OCI-M2 (cell line): ENCODE measurements around the gene ISCU.

Source experiments
- DNase-seq: peaks from one replicate; lab custom pipeline; 2025; ENCODE audit not compliant: unreplicated experiment; lab: John Stamatoyannopoulos, UW

ISCU gene

DNA sequence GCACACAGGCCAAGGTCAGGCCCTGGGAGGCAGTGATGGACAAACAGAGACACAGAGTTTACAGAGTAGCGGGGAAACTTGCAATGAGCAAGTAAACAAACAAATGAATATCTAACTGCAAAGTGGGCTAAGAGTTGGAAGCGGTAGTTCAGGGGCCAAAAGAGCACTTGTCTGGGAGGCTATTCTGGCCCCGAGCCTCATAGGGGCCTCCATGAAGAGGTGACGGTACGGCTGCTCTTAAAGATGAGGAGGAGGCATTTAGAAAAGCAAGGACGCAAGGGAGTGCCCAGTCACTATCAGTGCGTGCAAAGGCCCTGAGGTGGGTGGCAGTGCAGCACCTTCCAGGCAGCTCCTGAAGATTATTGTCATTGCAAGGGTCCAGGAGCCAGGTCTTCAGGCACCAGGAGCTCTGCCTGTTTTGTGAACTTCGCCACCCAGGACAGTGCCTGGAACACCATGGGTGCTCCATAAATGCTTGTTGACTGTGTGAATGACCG is 39.9 kb downstream of the ISCU start:
- DNase-seq = no peak

GRCh38 chr12:108602976-108603704 is 40.7 kb downstream of the ISCU start:
- DNase-seq = no peak

GRCh38 chr12:108603743-108604142 is 41.3 kb downstream of the ISCU start:
- DNase-seq = no peak

- DNase-seq = no peak
These were observed 42.0 kb downstream of the ISCU start for GRCh38 chr12:108604208-108604941.

DNA sequence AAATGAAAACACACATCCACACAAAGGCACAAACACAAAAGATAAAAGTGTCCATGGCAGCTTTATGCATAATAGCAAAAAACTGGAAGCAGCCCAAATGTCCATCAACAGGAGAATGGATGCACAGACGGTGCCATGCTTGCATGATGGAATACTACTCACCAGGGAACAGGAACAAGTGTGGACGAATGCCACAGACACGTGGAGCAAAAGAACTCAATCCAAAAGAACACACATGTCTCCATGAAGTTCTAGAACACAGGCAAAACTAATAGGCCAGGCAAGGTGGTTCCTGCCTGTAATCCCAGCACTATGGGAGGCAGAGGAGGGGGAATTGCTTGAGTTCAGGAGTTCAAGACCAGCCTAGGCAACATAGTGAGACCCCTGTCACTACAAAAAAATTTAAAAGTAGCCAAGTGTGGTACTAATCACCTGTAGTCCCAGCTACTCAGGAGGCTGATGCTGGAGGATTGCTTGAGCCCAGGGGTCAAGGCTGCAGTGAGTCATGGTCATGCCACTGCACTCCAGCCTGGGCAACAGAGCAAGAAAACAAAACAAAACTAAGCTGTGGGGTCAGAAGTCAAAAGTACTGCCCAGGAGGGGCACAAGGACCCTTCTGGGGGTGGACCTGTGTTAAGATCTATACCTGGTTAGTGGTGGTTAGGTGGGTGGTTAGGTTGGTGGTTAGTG is 42.7 kb downstream of the ISCU start:
- DNase-seq = no peak

GRCh38 chr12:108605690-108606406 is 43.5 kb downstream of the ISCU start:
- DNase-seq = no peak

DNA sequence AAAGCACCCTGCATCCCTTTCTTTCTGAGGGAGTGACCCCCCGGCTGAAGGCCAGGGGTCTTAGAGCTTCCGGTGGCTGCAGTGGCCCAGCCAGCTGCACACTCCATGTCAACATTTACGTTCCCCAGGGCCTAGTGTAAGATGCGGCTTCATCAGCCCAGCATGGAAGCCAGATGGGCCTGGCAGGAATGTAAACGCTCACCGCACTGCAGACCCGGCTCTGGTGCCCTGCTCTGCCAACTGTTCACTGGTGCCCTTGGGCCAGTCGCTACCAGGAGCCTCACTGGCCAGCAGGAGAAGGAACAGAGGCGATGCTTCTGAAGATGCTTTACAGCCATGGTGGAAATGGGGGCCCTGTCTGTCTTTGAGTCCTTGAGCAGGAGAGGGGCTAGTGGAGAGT is 44.1 kb downstream of the ISCU start:
- no peak for DNase-seq

GRCh38 chr12:108607981-108608600 is 45.7 kb downstream of the ISCU start:
- DNase-seq = no peak

GRCh38 chr12:108608616-108609015 is 46.2 kb downstream of the ISCU start:
- no peak for DNase-seq

DNA sequence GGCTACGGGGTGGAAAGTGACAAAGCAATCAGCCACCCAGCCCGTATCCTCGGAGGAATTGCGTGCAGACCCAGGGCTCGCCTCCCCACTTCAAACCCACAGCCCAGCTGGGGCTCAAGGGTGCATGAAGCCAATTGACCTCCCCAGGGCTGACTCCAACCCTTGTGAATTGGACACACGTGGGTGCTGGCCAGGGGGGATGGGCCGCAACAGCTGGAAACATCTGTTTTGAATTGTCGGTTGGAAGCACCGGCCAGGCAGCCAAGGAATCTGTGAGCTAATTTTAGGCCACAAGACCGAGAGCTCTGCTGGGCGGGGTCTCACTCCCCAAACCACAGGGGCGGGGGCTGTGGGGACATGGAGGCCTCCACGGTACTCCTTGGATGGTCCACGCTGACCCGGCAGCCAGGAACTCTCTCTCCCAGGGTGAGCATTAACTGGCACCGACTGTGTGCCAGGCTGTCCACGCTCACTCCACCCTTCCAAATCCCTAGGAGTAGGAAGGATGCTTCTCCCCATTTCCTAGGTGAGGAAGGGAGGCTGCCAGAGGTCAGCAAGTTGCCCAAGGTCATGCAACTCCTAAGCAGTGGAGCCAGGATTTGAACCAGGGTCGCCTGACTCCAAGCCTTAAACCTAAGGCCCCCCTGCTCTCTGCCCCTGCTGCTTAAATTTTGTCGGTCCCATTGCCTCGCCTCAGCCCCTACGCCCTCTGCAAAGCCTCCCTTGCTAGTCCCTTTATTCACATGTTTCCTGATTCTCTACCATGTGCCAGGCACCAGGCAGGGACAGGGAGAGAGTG is 47.3 kb downstream of the ISCU start:
- DNase-seq = no peak

GRCh38 chr12:108610336-108610815 is 48.0 kb downstream of the ISCU start:
- no peak for DNase-seq

DNA sequence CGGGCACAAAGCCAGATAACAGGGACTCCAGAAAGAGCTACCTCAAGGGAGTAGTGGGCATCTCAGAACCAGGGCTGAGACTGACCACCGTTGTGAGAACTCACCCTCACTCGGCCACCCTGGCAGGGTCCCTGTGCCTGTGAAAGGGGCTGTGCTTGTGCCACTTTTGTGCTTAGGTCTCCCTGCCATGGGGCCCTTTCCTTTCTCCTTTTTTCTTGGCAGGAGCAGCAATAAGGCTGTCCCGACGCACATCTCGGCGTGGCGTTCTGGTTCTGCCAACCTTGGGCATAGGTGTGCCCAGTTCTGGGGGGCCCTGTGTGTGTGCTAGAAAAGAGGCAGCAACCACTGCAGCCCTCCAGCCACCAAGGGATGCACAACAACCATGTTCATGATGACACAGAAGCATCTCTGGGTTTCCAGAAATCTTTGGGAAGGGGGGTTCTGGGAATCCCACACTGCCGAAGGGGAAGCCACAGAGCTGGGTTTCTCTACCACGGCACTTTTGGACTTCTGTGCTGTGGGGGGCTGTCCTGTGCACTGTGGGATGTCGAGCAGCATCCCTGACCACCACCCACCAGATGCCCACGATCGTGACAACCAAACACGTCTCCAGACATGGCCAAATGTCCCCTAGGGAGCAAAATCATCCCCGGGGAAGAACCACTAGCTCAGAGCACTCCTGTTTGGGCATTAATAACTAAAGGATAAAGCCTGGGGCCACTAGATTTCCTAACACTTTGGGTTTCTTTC is 48.6 kb downstream of the ISCU start:
- DNase-seq = no peak

GRCh38 chr12:108611884-108612415 is 49.6 kb downstream of the ISCU start:
- no peak for DNase-seq

- DNase-seq = no peak
These were observed 50.4 kb downstream of the ISCU start for GRCh38 chr12:108612788-108613282.

DNA sequence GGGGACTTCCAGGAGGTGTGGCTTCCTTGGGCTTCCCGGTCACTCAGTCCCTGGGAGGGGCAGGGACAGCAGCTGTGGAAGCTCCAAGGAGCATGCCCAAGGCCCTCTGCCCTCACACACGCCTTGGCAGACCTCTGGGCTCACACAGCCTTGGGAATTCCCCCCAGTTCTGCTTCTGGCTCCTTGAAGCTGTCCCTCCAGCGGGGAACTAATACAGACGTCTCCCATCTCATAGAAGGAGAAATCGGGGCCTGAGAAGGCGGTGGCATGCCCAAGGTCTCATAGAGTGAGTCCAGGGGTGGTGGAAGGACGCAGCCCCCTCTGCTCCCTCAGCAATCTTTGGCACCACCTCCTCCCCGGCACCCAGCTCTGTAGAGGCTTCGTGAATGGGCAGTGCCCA is 51.2 kb downstream of the ISCU start:
- DNase-seq = no peak

- DNase-seq = no peak
These were observed 51.6 kb downstream of the ISCU start for GRCh38 chr12:108614041-108614440.

- no peak for DNase-seq
These were observed 52.2 kb downstream of the ISCU start for GRCh38 chr12:108614639-108615038.

DNA sequence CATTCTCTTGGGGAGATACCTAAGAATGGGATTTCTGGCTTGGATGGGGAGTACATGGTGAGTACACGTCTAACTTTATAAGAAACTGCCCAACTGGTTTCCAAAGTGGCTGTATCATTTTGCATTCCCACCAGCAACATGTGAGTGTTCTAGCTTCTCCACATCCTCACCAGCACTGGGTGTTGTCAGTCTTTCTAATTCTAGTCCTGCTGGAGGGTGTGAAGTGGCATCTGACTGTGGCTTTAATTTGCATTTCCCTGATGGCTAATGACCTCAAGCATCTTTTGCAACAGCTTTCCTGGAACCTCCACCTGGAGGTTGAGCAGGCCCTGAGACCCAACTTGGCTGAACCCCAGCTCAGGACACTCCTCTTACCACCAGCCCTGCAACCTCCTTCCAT is 53.5 kb downstream of the ISCU start:
- DNase-seq = no peak

- no peak for DNase-seq
These were observed 54.0 kb downstream of the ISCU start for GRCh38 chr12:108616359-108616758.
